HL-60 (cell line): ENCODE results near the gene KRTAP2-1.

Experiments used
- GABPA ChIP-seq: IDR thresholded peaks from 2 replicates; pipeline ENCODE4 v1.6.1; 2012; ENCODE audit warnings: low read depth
- POLR2AphosphoS5 ChIP-seq: IDR thresholded peaks from 2 replicates; pipeline ENCODE4 v1.6.1; 2012; ENCODE audit warnings: low read depth
- TF ChIP-seq, protein P1 (sequence below): IDR thresholded peaks from one replicate; pipeline ENCODE4 v1.5.1; 2011; ENCODE audit warnings: low read length, control low read depth, inconsistent platforms; ENCODE audit not compliant: insufficient read depth
- TF ChIP-seq, protein P2 (sequence below): IDR thresholded peaks from 2 replicates; pipeline ENCODE4 v1.6.1; 2012; ENCODE audit warnings: low read depth; ENCODE audit not compliant: insufficient replicate concordance

DNA sequence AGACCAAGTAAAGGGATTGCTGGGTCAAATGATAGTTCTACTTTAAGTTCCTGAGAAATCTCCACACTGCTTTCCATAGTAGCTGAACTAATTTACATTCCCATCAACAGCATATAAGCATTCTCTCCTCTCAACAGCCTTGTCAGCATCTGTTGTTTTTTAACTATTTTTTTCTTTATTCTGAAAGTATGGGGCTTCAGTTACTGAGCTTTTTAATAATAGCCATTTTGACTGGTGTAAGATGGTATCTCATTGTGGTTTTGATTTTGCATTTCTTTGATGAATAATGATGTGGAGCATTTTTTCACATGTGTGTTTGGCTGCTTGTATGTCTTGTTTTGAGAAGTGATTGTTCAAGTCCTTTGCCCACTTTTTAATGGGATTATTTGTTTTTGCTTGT is 5.5 kb upstream of the KRTAP2-1 start:
- TF ChIP-seq, protein P1, sequence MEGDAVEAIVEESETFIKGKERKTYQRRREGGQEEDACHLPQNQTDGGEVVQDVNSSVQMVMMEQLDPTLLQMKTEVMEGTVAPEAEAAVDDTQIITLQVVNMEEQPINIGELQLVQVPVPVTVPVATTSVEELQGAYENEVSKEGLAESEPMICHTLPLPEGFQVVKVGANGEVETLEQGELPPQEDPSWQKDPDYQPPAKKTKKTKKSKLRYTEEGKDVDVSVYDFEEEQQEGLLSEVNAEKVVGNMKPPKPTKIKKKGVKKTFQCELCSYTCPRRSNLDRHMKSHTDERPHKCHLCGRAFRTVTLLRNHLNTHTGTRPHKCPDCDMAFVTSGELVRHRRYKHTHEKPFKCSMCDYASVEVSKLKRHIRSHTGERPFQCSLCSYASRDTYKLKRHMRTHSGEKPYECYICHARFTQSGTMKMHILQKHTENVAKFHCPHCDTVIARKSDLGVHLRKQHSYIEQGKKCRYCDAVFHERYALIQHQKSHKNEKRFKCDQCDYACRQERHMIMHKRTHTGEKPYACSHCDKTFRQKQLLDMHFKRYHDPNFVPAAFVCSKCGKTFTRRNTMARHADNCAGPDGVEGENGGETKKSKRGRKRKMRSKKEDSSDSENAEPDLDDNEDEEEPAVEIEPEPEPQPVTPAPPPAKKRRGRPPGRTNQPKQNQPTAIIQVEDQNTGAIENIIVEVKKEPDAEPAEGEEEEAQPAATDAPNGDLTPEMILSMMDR: no peak
- TF ChIP-seq POLR2AphosphoS5: no peak
- TF ChIP-seq, protein P2, sequence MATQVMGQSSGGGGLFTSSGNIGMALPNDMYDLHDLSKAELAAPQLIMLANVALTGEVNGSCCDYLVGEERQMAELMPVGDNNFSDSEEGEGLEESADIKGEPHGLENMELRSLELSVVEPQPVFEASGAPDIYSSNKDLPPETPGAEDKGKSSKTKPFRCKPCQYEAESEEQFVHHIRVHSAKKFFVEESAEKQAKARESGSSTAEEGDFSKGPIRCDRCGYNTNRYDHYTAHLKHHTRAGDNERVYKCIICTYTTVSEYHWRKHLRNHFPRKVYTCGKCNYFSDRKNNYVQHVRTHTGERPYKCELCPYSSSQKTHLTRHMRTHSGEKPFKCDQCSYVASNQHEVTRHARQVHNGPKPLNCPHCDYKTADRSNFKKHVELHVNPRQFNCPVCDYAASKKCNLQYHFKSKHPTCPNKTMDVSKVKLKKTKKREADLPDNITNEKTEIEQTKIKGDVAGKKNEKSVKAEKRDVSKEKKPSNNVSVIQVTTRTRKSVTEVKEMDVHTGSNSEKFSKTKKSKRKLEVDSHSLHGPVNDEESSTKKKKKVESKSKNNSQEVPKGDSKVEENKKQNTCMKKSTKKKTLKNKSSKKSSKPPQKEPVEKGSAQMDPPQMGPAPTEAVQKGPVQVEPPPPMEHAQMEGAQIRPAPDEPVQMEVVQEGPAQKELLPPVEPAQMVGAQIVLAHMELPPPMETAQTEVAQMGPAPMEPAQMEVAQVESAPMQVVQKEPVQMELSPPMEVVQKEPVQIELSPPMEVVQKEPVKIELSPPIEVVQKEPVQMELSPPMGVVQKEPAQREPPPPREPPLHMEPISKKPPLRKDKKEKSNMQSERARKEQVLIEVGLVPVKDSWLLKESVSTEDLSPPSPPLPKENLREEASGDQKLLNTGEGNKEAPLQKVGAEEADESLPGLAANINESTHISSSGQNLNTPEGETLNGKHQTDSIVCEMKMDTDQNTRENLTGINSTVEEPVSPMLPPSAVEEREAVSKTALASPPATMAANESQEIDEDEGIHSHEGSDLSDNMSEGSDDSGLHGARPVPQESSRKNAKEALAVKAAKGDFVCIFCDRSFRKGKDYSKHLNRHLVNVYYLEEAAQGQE: no peak
- TF ChIP-seq GABPA: no peak
